PC-9 (cell line): Measurements from ENCODE around the gene CFAP53.

Source experiments
- EZH2 ChIP-seq: fragments of 200-600 bp; sonication (generic); IDR thresholded peaks from 2 replicates; pipeline ENCODE4 v1.8.0; 2017; ENCODE audit warnings: antibody characterized with exemption, low read depth
- TF ChIP-seq, protein P1 (sequence below): fragments of 200-600 bp; sonication (generic); conservative IDR thresholded peaks from 2 replicates; pipeline ENCODE4 v1.6.1; 2017; ENCODE audit warnings: mixed run types, antibody characterized with exemption, mild to moderate bottlenecking, moderate library complexity

DNA sequence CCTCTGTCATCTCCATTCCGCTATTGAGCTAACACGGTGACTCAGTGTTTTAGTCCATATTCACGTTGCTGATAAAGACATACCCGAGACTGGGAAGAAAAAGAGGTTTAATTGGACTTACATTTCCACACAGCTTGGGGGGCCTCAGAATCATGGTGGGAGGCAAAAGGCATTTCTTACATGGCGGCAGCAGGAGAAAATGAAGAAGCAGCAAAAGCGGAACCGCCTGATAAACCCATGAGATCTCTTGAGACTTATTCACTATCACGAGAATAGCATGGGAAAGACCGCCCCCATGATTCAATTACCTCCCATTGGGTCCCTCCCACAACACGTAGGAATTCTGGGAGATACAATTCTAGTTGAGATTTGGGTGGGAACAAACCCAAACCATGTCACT, 43.8 kb upstream of the CFAP53 start:
- TF ChIP-seq, protein P1, sequence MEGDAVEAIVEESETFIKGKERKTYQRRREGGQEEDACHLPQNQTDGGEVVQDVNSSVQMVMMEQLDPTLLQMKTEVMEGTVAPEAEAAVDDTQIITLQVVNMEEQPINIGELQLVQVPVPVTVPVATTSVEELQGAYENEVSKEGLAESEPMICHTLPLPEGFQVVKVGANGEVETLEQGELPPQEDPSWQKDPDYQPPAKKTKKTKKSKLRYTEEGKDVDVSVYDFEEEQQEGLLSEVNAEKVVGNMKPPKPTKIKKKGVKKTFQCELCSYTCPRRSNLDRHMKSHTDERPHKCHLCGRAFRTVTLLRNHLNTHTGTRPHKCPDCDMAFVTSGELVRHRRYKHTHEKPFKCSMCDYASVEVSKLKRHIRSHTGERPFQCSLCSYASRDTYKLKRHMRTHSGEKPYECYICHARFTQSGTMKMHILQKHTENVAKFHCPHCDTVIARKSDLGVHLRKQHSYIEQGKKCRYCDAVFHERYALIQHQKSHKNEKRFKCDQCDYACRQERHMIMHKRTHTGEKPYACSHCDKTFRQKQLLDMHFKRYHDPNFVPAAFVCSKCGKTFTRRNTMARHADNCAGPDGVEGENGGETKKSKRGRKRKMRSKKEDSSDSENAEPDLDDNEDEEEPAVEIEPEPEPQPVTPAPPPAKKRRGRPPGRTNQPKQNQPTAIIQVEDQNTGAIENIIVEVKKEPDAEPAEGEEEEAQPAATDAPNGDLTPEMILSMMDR = no peak
- TF ChIP-seq EZH2 = no peak
